Testis (tissue), 3 donors: ENCODE data around the gene SLX4IP. TPM values are rescaled to one million over a fixed set of nuclear protein-coding genes. Genes with fewer than 3 reads are reported as not detected.

Source experiments
- DNase-seq: peaks from one replicate; pipeline ENCODE4 v3.0.0-alpha.2; 2019
- H3K27ac ChIP-seq, 2 donors: fragments of 200-600 bp; sonication (generic); one replicate each; pipeline ENCODE4 v1.5.1; 2019
- H3K27me3 ChIP-seq: fragments of 200-600 bp; sonication (generic); one replicate; pipeline ENCODE4 v1.5.1; 2019
- H3K36me3 ChIP-seq: fragments of 200-600 bp; sonication (generic); one replicate; pipeline ENCODE4 v1.5.1; 2017; ENCODE audit warnings: low read depth; ENCODE audit errors: missing control alignments
- H3K4me1 ChIP-seq: fragments of 200-600 bp; sonication (generic); one replicate; pipeline ENCODE4 v1.5.1; 2019
- H3K4me3 ChIP-seq, 2 donors: fragments of 200-600 bp; sonication (generic); one replicate each; pipeline ENCODE4 v1.5.1; 2017 to 2019
- H3K9me3 ChIP-seq: fragments of 200-600 bp; sonication (generic); one replicate; pipeline ENCODE4 v1.5.1; 2017
- CTCF ChIP-seq, 3 experiments: fragments of 450-650 bp in 2 of 3; fragments of 200-600 bp in 1 of 3; sonication (generic) in 1 of 3; IDR thresholded peaks; one replicate each; pipeline ENCODE4 v1.5.1; 2016 to 2019; ENCODE audit warnings: antibody characterized with exemption in 3 of 3, mild to moderate bottlenecking in 2 of 3, moderate library complexity in 1 of 3
- POLR2A ChIP-seq: fragments of 450-650 bp; IDR thresholded peaks from one replicate; pipeline ENCODE4 v1.6.1; 2017; ENCODE audit warnings: antibody characterized with exemption, mild to moderate bottlenecking, moderate library complexity
- WGBS, 2 donors: methylation state at CpG; one replicate each; pipeline ENCODE4 v1.1.5; 2018; 5-methylcytosine and 5-hydroxymethylcytosine counted together
- intact Hi-C: fragments of 100-400 bp; cut with DNase I; formaldehyde crosslinking; loops from one replicate; pipeline ENCODE4 v1.15.1; 2023; ENCODE audit warnings: low total_unique reads
- polyA plus RNA-seq: library from polyadenylated mRNA; stranded (reverse); fragments of 350-450 nt; fragmentation: Illumina TruSeq; extraction: RNeasy Lipid Tissue Mini Kit (QIAGEN cat#74804); gene quantifications from one replicate; pipeline ENCODE4 v1.2.3, GENCODE V29; 2014; ENCODE audit warnings: low read depth, low replicate concordance; ENCODE audit not compliant: insufficient read depth
- total RNA-seq, 2 donors: library from RNA; depleted of rRNA; stranded (reverse); fragments of >200 nt; gene quantifications; one replicate each; pipeline ENCODE4 v1.2.3, GENCODE V29; 2016

SLX4IP gene
- total and polyA plus RNA-seq, 3 donors from 2014 or later, result 3.8 to 10.8 (median 9.7) TPM

GRCh38 chr20:10438217-10438616, 3.1 kb downstream of the SLX4IP start:
- Histone ChIP-seq H3K27me3 (no peaks in the 10 kb centered on the region), H3K36me3 (no peaks in the 10 kb centered on the region), H3K4me1 (peaks cover 1% of the 10 kb centered on the region), H3K9me3 (no peaks in the 10 kb centered on the region), H3K27ac (no peak overlapping the region), H3K4me3 (no peak overlapping the region)
- intact Hi-C loops, result no loop called here
- DNase-seq, result no peak
- TF ChIP-seq CTCF (IDR thresholded peaks at IDR 0.05) (no peak), POLR2A (no peak)
- 71% methylated on average over 4 of the region's 4 CpGs for WGBS, 2 donors

- Histone ChIP-seq H3K36me3 (no peaks in the 10 kb centered on the region), H3K27me3 (no peaks in the 10 kb centered on the region), H3K9me3 (no peaks in the 10 kb centered on the region), H3K27ac (no peak overlapping the region), H3K4me3 (no peak overlapping the region), H3K4me1 (no peaks in the 10 kb centered on the region)
- 85 to 90% methylated on average over 2 of the region's 2 CpGs for WGBS, 2 donors
- no peak for DNase-seq
- intact Hi-C loops, result no loop called here
- TF ChIP-seq POLR2A (no peak), CTCF (IDR thresholded peaks at IDR 0.05) (no peak)
Measured at GRCh38 chr20:10443936-10444335, 8.8 kb downstream of the SLX4IP start.

GRCh38 chr20:10445758-10446157, 10.7 kb downstream of the SLX4IP start:
- no peak for TF ChIP-seq POLR2A
- TF ChIP-seq CTCF (IDR thresholded peaks at IDR 0.05), result no peak
- Histone ChIP-seq H3K4me1 (no peaks in the 10 kb centered on the region), H3K9me3 (no peaks in the 10 kb centered on the region), H3K36me3 (no peaks in the 10 kb centered on the region), H3K27ac (no peak overlapping the region), H3K4me3 (no peak overlapping the region), H3K27me3 (no peaks in the 10 kb centered on the region)
- 85 to 95% methylated on average over 4 of the region's 4 CpGs for WGBS, 2 donors
- intact Hi-C loops, result no loop called here
- no peak for DNase-seq

GRCh38 chr20:10447028-10447427, 11.9 kb downstream of the SLX4IP start:
- no peaks in the 10 kb centered on the region for H3K27me3 ChIP-seq
- intact Hi-C loops, result no loop called here
- H3K4me1 ChIP-seq, result no peaks in the 10 kb centered on the region
- no peak overlapping the region for H3K4me3 ChIP-seq
- no peaks in the 10 kb centered on the region for H3K36me3 ChIP-seq
- DNase-seq, result no peak
- H3K9me3 ChIP-seq, result no peaks in the 10 kb centered on the region
- H3K27ac ChIP-seq, result no peak overlapping the region
- WGBS, 2 donors, result 69 to 75% methylated on average over 3 of the region's 3 CpGs
- TF ChIP-seq CTCF (IDR thresholded peaks at IDR 0.05), result no peak
- no peak for TF ChIP-seq POLR2A

- 89 to 90% methylated on average over 6 of the region's 6 CpGs for WGBS, 2 donors
- no peaks in the 10 kb centered on the region for H3K36me3 ChIP-seq
- no peaks in the 10 kb centered on the region for H3K27me3 ChIP-seq
- no peak overlapping the region for H3K4me3 ChIP-seq
- no peak for DNase-seq
- H3K4me1 ChIP-seq, result no peaks in the 10 kb centered on the region
- no peaks in the 10 kb centered on the region for H3K9me3 ChIP-seq
- no peak for TF ChIP-seq POLR2A
- no peak for TF ChIP-seq CTCF (IDR thresholded peaks at IDR 0.05)
- no peak overlapping the region for H3K27ac ChIP-seq
- intact Hi-C loops, result no loop called here
Measured at GRCh38 chr20:10448270-10449156, 13.4 kb downstream of the SLX4IP start.
